DMS153 (cell line): Measurements from ENCODE around the gene MTHFS.

Source experiments
- DNase-seq: peaks from one replicate; lab custom pipeline; 2025; lab: John Stamatoyannopoulos, UW

The MTHFS gene

DNA sequence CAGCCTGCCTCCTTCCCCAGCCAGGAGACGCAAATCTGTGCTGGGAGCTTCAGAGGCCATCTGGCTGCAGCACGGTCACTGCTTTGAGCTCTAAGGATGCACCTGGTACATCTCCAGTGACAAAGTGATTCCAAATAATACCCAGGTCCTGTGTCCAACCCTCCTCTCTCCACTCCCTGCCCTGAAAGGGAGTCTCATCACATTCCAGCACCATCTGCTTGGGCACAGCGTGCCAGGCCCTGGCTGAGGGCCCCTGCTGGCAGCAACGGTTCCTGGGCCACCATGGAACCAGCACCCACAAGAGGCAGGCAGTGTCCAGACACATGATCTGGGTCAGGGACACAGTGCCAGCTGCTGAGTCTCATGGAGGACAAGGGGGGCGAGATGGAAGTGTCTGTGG is 81.3 kb downstream of the MTHFS start:
- no peak for DNase-seq

DNA sequence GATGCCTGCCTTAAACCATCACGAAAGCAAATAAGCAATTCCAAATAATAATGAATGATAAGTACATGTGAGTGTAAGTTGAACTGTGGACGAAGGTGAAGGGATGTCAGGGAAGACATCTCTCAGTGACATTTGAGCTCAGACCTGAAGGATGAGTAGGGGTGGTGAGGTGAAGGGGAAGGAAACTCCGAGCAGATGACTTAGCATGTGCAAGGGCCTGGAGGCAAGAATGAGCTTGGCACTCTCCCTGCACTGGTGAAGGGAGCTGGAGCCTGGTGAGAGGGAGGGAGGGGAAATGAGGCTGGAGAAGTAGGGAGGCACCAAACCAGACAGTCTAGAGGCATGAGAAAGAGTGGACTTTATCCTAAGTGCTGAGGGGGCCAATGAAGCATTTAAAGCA is 84.3 kb downstream of the MTHFS start:
- DNase-seq = no peak

DNA sequence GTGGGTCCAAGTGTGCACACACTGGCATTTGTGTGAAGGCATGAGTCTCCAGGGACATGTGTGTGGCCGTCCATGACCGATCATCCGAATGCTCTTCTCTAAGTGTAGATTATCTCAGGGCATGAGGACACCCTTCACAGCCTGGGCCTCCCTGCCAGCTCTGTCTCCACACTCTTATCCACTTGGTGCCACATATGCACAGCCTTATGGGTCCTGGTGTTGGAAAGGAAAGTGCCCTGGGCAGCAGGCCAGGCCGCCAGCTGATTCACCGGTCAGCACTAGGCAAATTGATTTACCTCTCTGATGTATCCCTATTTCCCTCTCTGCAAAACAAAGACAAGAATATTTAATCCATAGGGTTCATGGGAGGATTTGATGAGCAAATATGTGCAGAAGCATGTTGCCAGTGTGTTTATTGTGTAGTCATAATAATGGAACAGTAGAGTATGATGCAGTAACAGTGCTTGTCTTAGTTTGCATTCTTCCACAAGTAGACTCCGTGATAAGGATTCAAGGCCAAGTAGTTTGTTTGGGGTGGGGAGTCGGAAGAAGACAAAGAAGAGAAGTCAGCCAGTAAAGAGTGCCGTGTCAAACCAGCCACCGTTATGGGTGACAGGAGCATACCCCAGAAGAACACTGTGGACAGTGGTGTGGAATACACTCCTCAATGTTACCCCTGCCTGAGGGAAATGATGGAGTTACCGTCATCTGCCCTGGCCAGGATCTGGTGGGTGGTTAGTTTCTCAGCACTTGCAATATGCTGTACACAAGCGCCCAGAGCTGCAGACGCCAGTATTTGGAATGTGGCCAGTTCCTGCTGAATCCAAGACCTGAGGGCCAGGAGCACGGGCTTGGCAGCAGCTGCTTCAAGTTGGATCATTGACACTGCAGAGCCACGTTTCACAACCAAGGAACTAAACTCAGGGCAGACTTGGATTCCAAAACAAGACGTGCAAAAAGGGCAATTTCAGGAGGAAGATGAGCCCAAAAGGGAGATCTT is 85.1 kb downstream of the MTHFS start:
- DNase-seq = no peak

DNA sequence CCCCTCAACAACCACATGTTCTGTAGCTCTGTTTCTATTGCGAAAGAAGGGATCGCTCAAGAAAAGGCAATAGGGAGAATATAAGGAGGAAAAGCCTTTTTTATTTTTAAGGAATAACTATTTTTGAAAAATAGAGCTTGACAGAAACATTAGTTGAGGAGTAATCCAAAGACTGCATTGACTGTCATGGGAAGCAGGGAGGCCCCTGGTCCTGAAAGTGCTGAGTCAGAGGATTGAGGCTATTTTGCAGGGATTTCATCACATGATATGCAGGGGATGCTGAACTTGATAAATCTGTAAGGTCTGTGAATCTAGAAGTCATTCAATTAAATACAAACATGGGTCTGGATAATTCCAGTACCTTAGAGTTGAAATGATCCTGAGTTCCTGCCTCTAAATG is 92.0 kb downstream of the MTHFS start:
- no peak for DNase-seq

DNA sequence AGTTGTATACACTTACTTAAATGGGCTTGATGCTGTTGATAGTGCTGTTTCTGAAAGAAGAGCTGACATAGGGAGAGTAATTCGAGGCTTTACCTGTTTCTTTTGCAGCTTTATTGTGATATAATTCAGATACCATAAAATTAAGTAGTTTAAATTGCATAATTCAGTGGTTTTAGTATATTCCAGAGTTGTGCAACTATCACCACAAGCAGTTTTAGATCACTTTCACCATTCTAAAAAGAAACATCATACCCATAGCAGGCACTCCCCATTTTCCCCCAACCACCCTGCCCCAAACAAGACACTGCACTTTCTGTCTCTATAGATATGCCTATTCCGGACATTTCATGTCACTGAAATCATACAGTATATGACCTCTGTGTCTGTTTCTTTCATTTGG is 98.5 kb downstream of the MTHFS start:
- no peak for DNase-seq
